Fibroblast of peridontal ligament (primary cell): ENCODE results near the gene METTL2B.
A peak's percentile ranks its signal among the peaks of the same experiment; 100 is the strongest.
"Not testable (repeated sequence)": the region's sequence is repeated elsewhere in the genome, so short reads cannot be mapped to it uniquely, and the experiment has no call there.

Source experiments
- DNase-seq: peaks from one replicate; pipeline ENCODE4 v3.0.0-alpha.2; 2010; ENCODE audit errors: extremely low read depth

METTL2B gene

DNA sequence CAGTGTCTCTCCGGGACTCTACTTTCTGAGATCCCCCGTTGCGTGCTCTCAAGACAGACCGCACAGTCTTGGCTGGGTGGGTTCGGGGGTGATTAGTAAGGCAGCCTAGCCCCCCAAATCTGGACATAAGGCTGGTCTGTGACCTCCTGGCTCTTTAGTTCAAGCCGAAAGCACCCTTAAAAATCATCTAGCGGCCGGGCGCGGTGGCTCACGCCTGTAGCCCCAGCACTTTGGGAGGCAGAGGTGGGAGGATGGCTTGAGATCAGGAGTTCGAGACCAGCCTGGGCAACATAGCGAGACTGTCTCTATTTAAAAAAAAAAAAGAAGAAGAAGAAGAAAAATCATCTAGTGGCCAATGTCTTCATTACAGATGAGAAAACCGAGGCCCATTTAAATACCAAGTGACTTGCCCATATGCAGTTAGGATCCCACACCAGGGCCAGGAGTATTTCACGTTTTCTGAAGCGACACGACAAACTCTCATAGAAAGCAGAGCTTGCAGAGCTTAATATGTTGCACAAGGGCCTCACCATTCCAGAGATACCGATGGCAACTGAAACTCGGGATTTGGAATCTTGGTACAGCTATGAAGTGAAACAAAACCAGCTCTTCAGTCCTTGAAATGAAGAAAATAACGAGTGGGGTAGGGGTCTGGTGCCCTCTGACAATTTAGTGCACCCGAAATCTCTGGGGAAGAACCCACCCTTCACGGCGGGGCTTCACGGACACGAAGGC lies 21.6 kb upstream of the METTL2B start:
- peak; percentile 61 for DNase-seq

DNA sequence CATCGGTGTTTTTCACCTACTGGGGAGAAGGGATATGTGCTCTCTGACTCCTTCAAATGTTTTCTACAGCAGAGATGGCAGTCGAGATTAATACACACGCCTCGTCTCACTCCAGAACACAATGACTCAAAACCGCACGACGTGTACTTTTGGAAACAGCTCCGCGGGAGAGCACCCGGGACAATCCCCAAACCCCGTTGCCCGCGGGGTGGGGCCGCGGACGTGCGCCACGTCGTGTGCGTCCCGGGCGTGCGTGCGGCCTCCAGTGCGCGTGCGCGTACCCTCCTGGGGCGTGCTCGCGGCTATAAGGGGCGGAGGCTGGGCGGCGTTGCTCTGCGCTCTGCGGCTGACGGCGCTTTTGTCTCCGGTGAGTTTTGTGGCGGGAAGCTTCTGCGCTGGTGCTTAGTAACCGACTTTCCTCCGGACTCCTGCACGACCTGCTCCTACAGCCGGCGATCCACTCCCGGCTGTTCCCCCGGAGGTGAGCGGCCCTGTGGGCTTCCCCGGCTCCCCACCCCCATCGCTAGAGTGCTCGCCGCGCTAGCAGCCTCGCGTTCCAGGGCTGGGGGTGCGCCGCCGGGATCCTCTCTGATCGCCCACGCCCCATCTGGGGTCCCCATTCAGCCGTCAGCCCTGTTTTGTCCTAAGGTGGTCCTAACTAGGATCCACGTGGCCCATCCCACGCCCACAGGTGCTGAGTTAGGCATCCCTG lies 20.8 kb upstream of the METTL2B start, which contains the start of gene HILPDA:
TSS of gene HILPDA (plus strand) at position 336 of the 712 bp plus-strand sequence. CDS start 1,391 bp downstream, outside the sequence.
- peak; percentile 95 for DNase-seq

DNA sequence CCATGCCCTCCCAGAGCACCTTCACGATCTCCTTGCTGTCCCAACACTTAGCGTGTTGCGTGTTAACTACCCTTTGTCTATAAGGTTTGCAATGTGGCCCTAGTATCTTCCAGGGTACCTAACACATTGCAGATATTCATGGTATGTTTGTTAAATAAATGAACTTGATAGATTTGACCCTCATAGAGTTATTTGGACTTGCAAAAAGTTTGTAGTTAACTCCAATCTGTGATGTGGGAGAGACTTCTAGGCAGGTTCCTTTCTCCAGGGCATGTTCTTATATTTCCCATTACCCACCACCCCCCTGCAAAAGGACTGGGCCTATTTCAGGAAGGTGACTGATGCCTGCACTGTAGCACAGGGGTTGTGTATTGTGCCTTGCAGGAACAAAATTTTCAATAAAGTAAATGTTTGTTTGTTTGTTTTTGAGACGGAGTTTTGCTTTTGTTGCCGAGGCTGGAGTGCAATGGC lies 20.3 kb upstream of the METTL2B start:
- no peak for DNase-seq

DNA sequence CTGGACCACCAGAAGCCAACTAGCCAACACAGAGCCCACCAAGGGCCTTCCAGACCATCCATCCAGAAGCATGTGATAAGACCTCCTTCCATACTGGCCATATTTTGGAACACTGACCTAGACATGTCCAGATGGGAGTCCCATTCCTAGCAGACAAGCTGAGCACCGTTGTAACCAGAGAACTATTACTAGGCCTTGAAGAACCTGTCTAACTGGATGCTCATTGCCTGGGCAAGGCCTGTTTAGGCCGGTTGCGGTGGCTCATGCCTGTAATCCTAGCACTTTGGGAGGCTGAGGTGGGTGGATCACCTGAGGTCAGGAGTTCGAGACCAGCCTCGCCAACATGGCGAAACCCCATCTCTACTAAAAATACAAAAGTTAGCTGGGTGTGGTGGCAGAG lies 19.2 kb upstream of the METTL2B start:
- not testable (repeated sequence) for DNase-seq

GRCh38 chr7:128458956-128459355 lies 17.6 kb upstream of the METTL2B start:
- no peak for DNase-seq

DNA sequence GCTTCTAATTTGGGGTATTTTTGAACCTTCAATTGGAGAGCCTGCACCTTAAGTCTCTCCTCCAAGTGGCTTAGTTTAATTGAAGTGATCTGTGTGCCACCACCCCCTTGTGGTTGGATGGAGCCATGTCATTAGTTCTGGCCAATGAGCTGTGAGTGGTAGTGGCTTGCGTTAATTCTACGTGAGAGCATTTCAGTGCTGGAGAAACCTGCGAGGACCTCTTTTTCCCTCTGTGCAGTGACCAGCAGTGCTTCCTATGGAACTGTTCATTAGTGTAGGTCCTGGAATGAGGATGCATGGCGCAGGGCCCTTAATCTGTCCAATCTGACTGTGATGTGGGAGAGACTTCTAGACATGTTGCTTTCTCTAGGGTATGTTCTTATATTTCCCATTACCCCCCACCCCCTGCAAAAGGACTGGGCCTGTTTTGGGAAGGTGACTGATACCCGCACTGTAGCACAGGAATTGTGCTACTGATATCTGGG lies 17.1 kb upstream of the METTL2B start:
- peak; percentile 74 for DNase-seq

GRCh38 chr7:128462460-128462859 lies 14.1 kb upstream of the METTL2B start:
- DNase-seq: no peak

DNA sequence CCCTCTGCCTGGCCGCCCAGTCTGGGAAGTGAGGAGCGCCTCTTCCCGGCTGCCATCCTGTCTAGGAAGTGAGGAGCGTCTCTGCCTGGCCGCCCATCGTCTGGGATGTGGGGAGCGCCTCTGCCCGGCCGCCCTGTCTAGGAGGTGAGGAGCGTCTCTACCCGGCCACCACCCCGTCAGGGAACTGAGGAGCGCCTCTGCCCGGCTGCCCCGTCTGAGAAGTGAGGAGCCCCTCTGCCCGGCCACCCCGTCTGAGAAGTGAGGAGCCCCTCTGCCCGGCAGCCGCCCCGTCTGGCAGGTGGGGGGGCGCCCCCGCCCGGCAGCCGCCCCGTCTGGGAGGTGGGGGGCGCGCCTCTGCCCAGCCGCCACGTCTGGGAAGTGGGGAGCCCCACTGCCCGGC lies 13.2 kb upstream of the METTL2B start:
- not testable (repeated sequence) for DNase-seq

DNA sequence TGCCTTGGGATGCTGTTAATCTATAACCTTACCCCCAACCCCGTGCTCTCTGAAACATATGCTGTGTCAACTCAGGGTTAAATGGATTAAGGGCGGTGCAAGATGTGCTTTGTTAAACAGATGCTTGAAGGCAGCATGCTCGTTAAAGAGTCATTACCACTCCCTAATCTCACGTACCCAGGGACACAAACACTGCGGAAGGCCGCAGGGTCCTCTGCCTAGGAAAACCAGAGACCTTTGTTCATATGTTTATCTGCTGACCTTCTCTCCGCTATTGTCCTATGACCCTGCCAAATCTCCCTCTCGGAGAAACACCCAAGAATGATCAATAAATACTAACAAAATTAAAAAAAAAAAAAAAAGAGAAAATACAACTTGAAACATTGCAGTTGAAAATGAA lies 12.6 kb upstream of the METTL2B start:
- DNase-seq: not testable (repeated sequence)

DNA sequence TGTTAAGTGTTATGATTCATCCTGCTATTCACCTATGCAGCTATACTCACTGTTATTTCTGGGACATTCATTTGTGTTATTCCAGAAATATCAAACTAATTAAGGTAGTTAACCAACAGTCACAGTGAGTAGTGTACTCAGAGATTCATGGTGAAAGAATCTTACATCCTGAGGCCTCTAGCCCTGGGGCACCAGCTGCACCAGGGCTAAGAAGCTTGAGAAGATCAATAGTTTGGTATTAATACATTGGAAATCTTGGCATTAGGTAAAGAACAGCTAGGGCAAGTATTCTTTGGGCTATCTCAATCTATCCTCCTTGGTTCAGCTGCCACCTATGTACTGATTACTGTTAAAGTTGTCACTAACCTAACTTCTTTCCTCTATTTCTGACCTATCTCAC lies 9.7 kb upstream of the METTL2B start:
- not testable (repeated sequence) for DNase-seq

DNA sequence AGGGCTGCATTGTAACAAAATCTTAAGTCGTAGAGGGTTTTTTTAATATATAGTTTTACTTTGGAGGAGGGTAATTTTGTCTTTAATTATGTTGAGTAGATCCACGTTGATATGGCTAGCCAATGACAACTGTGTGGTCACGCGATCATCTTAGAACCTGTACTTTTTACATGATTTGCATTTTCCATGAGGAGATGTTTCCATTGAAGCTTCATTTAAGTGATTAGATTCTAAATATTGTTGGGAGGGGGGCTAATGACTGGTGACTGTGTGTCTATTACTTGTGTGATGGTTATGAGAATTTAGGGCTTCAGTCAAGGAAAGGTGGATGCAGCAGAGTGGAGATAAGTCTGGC lies 765 bp downstream of the METTL2B start:
- not testable (repeated sequence) for DNase-seq

GRCh38 chr7:128479082-128479481 lies 2.5 kb downstream of the METTL2B start:
- DNase-seq: not testable (repeated sequence)

DNA sequence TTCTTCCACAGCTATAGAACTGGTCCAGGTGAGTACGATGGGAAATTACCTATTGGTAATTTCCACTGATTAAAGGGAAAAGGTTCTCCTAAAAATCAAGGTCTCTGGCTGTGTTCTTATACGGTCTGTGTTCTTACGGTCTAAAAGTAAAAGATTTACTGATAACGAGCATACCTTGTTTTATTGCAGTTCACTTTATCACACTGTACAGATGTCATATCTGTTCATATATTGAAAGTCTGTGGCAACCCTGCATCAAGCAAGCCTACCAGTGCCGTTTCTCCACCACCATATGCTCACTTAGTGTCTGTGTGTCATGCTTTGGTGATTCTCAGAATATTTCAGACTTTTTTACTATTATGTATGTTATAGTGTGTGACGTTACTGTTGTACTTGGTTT lies 11.6 kb downstream of the METTL2B start:
- DNase-seq: not testable (repeated sequence)

DNA sequence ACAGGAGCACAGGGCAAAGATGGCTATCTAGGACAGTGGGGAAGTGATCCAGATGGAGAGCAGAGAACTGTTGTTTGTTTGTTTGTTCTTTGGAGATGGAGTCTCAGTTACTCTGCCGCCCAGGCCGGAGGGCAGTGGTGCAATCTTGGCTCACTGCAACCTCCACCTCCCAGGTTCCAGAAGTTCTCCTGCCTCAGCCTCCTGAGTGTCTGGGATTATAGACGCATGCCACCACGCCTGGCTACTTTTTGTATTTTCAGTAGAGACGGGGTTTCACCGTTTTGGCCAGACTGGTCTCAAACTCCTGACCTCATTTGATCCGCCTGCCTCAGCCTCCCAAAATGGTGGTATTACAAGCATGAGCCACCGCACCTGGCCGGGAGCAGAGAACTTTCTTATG lies 20.9 kb downstream of the METTL2B start:
- no peak for DNase-seq

GRCh38 chr7:128505416-128505815 lies 28.9 kb downstream of the METTL2B start:
- DNase-seq: not testable (repeated sequence)

DNA sequence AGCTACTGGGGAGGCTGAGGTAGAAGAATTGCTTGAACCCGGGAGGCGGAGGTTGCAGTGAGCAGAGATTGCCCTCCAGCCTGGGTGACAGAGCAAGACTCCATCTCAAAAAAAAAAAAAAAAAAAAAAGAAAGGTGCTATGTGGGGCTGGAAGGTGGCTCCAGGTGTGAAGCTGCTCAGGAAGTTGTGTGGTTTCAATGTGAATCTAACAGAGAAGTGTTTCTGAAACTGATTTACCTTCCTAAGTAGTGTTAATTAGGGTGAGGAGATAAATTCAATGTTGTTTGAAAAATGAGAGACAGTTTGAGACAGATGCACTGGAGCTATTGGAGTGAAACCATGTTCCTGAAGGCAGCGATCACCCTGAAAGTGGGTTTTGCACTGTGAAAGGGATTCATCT lies 30.3 kb downstream of the METTL2B start:
- not testable (repeated sequence) for DNase-seq

DNA sequence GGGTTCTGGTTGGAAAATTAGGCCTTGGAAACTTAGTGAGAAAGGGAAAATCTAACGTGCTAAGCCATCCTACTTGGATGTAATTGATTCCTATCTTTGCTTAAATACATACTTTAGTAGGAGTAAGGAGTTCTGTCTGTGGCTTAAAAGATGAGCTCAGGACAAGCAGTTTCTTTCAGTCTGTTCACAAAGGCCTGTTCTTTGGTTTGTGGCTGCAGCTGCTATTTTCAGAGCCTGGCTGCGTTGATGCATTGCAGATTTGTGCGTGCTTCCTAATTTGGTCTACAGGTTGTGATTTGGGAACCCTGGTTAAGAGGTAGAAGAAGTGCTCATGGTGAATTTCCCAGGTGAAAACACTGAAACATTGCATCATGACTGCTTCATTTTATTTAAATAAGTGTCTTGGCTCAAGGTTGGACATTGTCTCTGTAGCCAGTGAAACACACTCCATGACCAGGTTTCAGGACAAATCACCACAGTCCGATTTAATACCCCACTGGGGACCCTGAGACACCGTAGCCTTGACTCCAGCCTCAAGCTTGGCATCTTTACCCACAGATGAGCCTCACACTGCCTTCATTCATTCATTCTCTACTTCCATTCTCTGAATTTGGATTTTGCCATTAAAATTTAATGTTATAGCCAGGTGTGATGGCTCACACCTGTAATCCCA lies 30.9 kb downstream of the METTL2B start:
- not testable (repeated sequence) for DNase-seq

DNA sequence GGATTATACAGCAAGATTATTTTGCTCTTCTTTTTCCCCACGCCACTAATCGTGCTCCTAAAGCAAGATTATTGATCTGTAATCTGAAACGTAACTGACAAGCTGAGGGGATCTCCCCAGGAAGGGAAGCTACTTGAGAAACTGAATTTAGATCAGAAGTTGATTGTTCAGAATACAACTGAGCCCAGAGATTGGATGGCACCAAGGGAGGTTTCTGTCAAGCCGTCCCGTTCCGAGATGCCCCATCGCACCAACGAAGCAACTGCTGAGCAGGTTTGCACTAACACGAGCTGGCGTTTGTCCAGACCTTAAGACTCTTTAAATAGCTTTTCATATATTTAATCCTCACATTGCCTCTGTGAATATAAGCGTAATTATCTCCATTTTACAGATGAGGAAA lies 35.1 kb downstream of the METTL2B start:
- DNase-seq: not testable (repeated sequence)

DNA sequence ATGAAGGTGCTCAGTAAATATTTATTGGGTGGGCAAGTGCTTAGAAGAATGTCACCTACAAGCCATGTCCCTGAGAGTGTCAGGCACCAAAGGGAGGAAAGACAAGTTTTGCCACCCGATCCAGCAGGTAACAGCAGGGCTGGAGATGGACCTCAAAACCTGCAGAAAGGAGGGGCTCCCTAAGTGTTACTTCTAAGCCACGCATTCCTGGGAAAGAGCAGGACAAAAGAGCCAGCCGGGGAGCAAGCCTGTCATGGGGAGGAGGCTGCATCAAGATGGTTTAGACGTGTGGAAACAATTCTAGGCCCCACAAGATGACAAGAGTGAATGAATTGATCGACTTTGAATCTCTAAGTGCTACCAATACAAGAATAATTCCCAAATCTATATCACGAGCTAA lies 38.7 kb downstream of the METTL2B start:
- DNase-seq: not testable (repeated sequence)

DNA sequence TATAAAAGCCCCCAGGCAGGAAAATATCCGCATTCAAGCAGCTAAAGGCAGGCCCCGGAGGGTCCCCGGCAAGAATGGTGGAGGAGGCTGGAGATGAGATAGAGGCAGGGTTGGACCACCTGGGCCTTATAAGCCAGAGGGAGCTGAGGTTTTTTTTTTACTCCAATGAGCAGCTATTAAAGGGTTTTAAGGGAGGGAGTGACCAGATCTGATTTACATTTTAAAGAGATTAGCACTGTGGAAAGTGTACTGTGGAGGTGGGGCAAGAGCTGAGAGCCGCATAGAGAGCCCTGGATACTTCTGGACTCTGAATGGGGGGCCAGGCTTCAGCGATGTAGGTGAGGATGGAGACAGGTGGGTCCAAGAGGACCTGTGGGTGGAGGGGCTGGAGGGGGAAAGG lies 40.5 kb downstream of the METTL2B start:
- not testable (repeated sequence) for DNase-seq

- peak; percentile 56 for DNase-seq
Measured at GRCh38 chr7:128523226-128523931, 46.8 kb downstream of the METTL2B start.
